Breast epithelium (tissue), 4 donors: ENCODE data around the gene TPRG1L. TPM values are rescaled to one million over a fixed set of nuclear protein-coding genes. Genes with fewer than 3 reads are reported as not detected.

Source experiments
- DNase-seq, 2 donors: peaks; one replicate each; pipeline ENCODE4 v3.0.0-alpha.2; 2019; ENCODE audit warnings: low spot score in 2 of 2
- H3K27ac ChIP-seq, 2 donors: fragments of 200-600 bp; sonication (generic) in 1 of 2; one replicate each; pipeline ENCODE4 v1.5.1; 2016 to 2019; ENCODE audit warnings: mild to moderate bottlenecking in 1 of 2
- H3K27me3 ChIP-seq, 2 donors: fragments of 200-600 bp; sonication (generic) in 1 of 2; one replicate each; pipeline versions ENCODE4 v1.5.1 to v1.6.0; 2017 to 2019; ENCODE audit warnings: control low read depth in 1 of 2, mild to moderate bottlenecking in 1 of 2
- H3K36me3 ChIP-seq: fragments of 200-600 bp; one replicate; pipeline ENCODE4 v1.5.1; 2019
- H3K4me1 ChIP-seq, 2 donors: fragments of 200-600 bp; sonication (generic); one replicate each; pipeline ENCODE4 v1.5.1; 2016 to 2019; ENCODE audit warnings: control low read depth in 1 of 2
- H3K4me3 ChIP-seq, 3 donors: fragments of 200-600 bp; sonication (generic); 1 replicate in 2 of 3; 2 replicates in 1 of 3; pipeline ENCODE4 v1.5.1; 2016 to 2019; ENCODE audit warnings: mild to moderate bottlenecking in 3 of 3, moderate library complexity in 2 of 3
- H3K9me3 ChIP-seq, 2 donors: fragments of 200-600 bp; sonication (generic) in 1 of 2; one replicate each; pipeline ENCODE4 v1.5.1; 2016 to 2019; ENCODE audit warnings: control low read depth in 1 of 2
- CTCF ChIP-seq, 3 donors: fragments of 450-650 bp; IDR thresholded peaks; one replicate each; pipeline ENCODE4 v1.5.1; 2016 to 2017; ENCODE audit warnings: antibody characterized with exemption in 3 of 3, mild to moderate bottlenecking in 3 of 3, moderate library complexity in 3 of 3
- POLR2A ChIP-seq: fragments of 450-650 bp; IDR thresholded peaks from one replicate; pipeline ENCODE4 v1.6.1; 2016; ENCODE audit warnings: antibody characterized with exemption, mild to moderate bottlenecking, moderate library complexity
- POLR2AphosphoS5 ChIP-seq, 3 donors: sonication (generic); formaldehyde crosslinking; IDR thresholded peaks; one replicate each; pipeline ENCODE4 v1.6.1; 2017; ENCODE audit warnings: antibody characterized with exemption in 3 of 3
- intact Hi-C: fragments of 100-400 bp; cut with DNase I; formaldehyde crosslinking; loops from one replicate; pipeline ENCODE4 v1.15.1; 2023; ENCODE audit warnings: low total_unique reads
- total RNA-seq, 3 donors: library from RNA; depleted of rRNA; stranded (reverse); fragments of >200 nt; gene quantifications; one replicate each; pipeline ENCODE4 v1.1.0, GENCODE V29; 2016

Gene TPRG1L
- total RNA-seq, 3 donors from 2014 or later: 32.4 to 56.8 (median 34.5) TPM

- intact Hi-C loops: no loop called here
- no peak for DNase-seq
- H3K27me3 ChIP-seq: peaks cover 0 to 33% of the 10 kb centered on the region in 2 donors
- no peaks in the 10 kb centered on the region for H3K9me3 ChIP-seq
- no peak for TF ChIP-seq POLR2AphosphoS5 (IDR thresholded peaks at IDR 0.05)
- TF ChIP-seq CTCF (IDR thresholded peaks at IDR 0.05): no peak
- no peak for TF ChIP-seq POLR2A
- H3K4me3 ChIP-seq: no peak overlapping the region
- H3K4me1 ChIP-seq: no peaks in the 10 kb centered on the region
- no peaks in the 10 kb centered on the region for H3K36me3 ChIP-seq
- no peak overlapping the region for H3K27ac ChIP-seq
Observed at GRCh38 chr1:3578433-3578805, 46.4 kb upstream of the TPRG1L start.

GRCh38 chr1:3578906-3579305 lies 45.9 kb upstream of the TPRG1L start:
- no peak for TF ChIP-seq POLR2A
- no peak for TF ChIP-seq POLR2AphosphoS5 (IDR thresholded peaks at IDR 0.05)
- no peak for TF ChIP-seq CTCF (IDR thresholded peaks at IDR 0.05)
- no peak overlapping the region for H3K27ac ChIP-seq
- peaks cover 0 to 33% of the 10 kb centered on the region in 2 donors for H3K27me3 ChIP-seq
- H3K36me3 ChIP-seq: no peaks in the 10 kb centered on the region
- intact Hi-C loops: no loop called here
- no peak for DNase-seq
- H3K4me1 ChIP-seq: no peaks in the 10 kb centered on the region
- H3K4me3 ChIP-seq: no peak overlapping the region
- no peaks in the 10 kb centered on the region for H3K9me3 ChIP-seq

GRCh38 chr1:3579626-3580025 lies 45.2 kb upstream of the TPRG1L start:
- intact Hi-C loops: no loop called here

GRCh38 chr1:3580231-3580630 lies 44.6 kb upstream of the TPRG1L start:
- intact Hi-C loops: no loop called here
- no peak for DNase-seq

More at GRCh38 chr1:3579626-3580025, 45.2 kb upstream of the TPRG1L start:
- Histone ChIP-seq H3K27me3 (peaks cover 0 to 33% of the 10 kb centered on the region in 2 donors), H3K4me3 (no peak overlapping the region), H3K36me3 (no peaks in the 10 kb centered on the region), H3K9me3 (no peaks in the 10 kb centered on the region), H3K27ac (no peak overlapping the region), H3K4me1 (no peaks in the 10 kb centered on the region)
- TF ChIP-seq POLR2AphosphoS5 (IDR thresholded peaks at IDR 0.05) (no peak), POLR2A (no peak), CTCF (IDR thresholded peaks at IDR 0.05) (no peak)
- DNase-seq: no peak

More at GRCh38 chr1:3580231-3580630, 44.6 kb upstream of the TPRG1L start:
- Histone ChIP-seq H3K4me1 (no peaks in the 10 kb centered on the region), H3K27me3 (peaks cover 0 to 33% of the 10 kb centered on the region in 2 donors), H3K27ac (no peak overlapping the region), H3K4me3 (no peak overlapping the region), H3K36me3 (no peaks in the 10 kb centered on the region), H3K9me3 (no peaks in the 10 kb centered on the region)
- no peak for TF ChIP-seq POLR2AphosphoS5 (IDR thresholded peaks at IDR 0.05)
- TF ChIP-seq POLR2A: no peak
- no peak for TF ChIP-seq CTCF (IDR thresholded peaks at IDR 0.05)
